Activated T-cell treated with anti-CD3 and anti-CD28 coated beads, Interleukin-2, amount 50 U/mL, for 72 hours (primary cell): Measurements from ENCODE around the gene GABARAP. TPM values are rescaled to one million over a fixed set of nuclear protein-coding genes. Genes with fewer than 3 reads are reported as not detected.
A peak's percentile ranks its signal among the peaks of the same experiment; 100 is the strongest.

ENCODE experiments used
- ATAC-seq, 2 donors: fragments of 150-1000 bp; cut with Tn5 transposase; replicated peaks in 1 of 2; 2 replicates each; pipeline ENCODE4 v1.10.0; 2021; ENCODE audit warnings: moderate library complexity in 2 of 2, mild to moderate bottlenecking in 1 of 2
- DNase-seq, 2 donors: peaks; one replicate each; pipeline ENCODE4 v3.0.0; 2021 to 2022; ENCODE audit warnings: mixed read lengths in 1 of 2
- H3K27ac Mint-ChIP-seq: one replicate; pipeline ENCODE4 v1.8.0; 2022; ENCODE audit warnings: mild to moderate bottlenecking, moderate library complexity, mixed read lengths
- H3K27me3 Mint-ChIP-seq: one replicate; pipeline ENCODE4 v1.8.0; 2022; ENCODE audit warnings: low read depth, mixed read lengths
- H3K36me3 Mint-ChIP-seq, 2 donors: one replicate each; pipeline ENCODE4 v1.8.0; 2022; ENCODE audit warnings: mixed read lengths in 2 of 2, mild to moderate bottlenecking in 1 of 2; ENCODE audit not compliant: insufficient read depth in 2 of 2
- H3K4me1 Mint-ChIP-seq: one replicate; pipeline ENCODE4 v1.8.0; 2022; ENCODE audit warnings: low read depth, mixed read lengths
- H3K4me3 Mint-ChIP-seq, 2 donors: one replicate each; pipeline ENCODE4 v1.8.0; 2022; ENCODE audit warnings: mild to moderate bottlenecking in 2 of 2, mixed read lengths in 2 of 2, moderate library complexity in 2 of 2
- H3K9me3 Mint-ChIP-seq, 2 donors: one replicate each; pipeline ENCODE4 v1.8.0; 2022; ENCODE audit warnings: mixed read lengths in 2 of 2
- total RNA-seq, 2 donors: library from RNA; stranded (reverse); gene quantifications; one replicate each; pipeline ENCODE4 v1.2.3, GENCODE V29; 2022

Gene GABARAP
- total RNA-seq, 2 donors from 2014 or later = 244 to 246 TPM

- H3K4me3 Mint-ChIP-seq = no peak overlapping the region
- no peaks in the 10 kb centered on the region for H3K9me3 Mint-ChIP-seq
- ATAC-seq = no peak
- DNase-seq = no peak
- peaks cover 32% of the 10 kb centered on the region for H3K27me3 Mint-ChIP-seq
- peaks cover 26% of the 10 kb centered on the region for H3K4me1 Mint-ChIP-seq
- no peak overlapping the region for H3K27ac Mint-ChIP-seq
- no peaks in the 10 kb centered on the region for H3K36me3 Mint-ChIP-seq
Measured at GRCh38 chr17:7279448-7279847, 37.2 kb upstream of the GABARAP start.

GRCh38 chr17:7266784-7267183 is 24.5 kb upstream of the GABARAP start:
- no peak overlapping the region for H3K27ac Mint-ChIP-seq
- ATAC-seq = no peak
- no peak overlapping the region for H3K4me3 Mint-ChIP-seq
- peaks cover 0 to 3% of the 10 kb centered on the region in 2 donors for H3K36me3 Mint-ChIP-seq
- H3K9me3 Mint-ChIP-seq = no peaks in the 10 kb centered on the region
- DNase-seq = no peak
- peaks cover 23% of the 10 kb centered on the region for H3K4me1 Mint-ChIP-seq
- peaks cover 21% of the 10 kb centered on the region for H3K27me3 Mint-ChIP-seq

GRCh38 chr17:7263801-7264078 is 21.5 kb upstream of the GABARAP start:
- DNase-seq = no peak
- H3K4me3 Mint-ChIP-seq = peak overlapping the region; percentile 58 to 82
- ATAC-seq = no peak
- H3K9me3 Mint-ChIP-seq = no peaks in the 10 kb centered on the region
- H3K36me3 Mint-ChIP-seq = peaks cover 0 to 3% of the 10 kb centered on the region in 2 donors
- peaks cover 21% of the 10 kb centered on the region for H3K27me3 Mint-ChIP-seq
- peaks cover 38% of the 10 kb centered on the region for H3K4me1 Mint-ChIP-seq
- H3K27ac Mint-ChIP-seq = no peak overlapping the region

- ATAC-seq (peak; percentile 16 to 27), DNase-seq (no peak)
- Mint-ChIP-seq H3K4me3 (peak overlapping the region; percentile 58 to 82), H3K9me3 (no peaks in the 10 kb centered on the region), H3K27me3 (peaks cover 21% of the 10 kb centered on the region), H3K27ac (peak overlapping the region; percentile 28), H3K4me1 (peaks cover 40% of the 10 kb centered on the region), H3K36me3 (peaks cover 0 to 3% of the 10 kb centered on the region in 2 donors)
Measured at GRCh38 chr17:7262935-7263800, 20.9 kb upstream of the GABARAP start.

GRCh38 chr17:7262192-7262934 is 20.1 kb upstream of the GABARAP start, which contains the start of gene CLDN7:
Gene CLDN7 (minus strand): TSS chr17:7262478. CDS start chr17:7262043, 435 bp downstream.
- DNase-seq (no peak), ATAC-seq (peak in 1 of 2 donors; percentile 1)
- Mint-ChIP-seq H3K27me3 (peaks cover 21% of the 10 kb centered on the region), H3K4me3 (peak within 1 kb of the TSS; percentile 70 to 82), H3K36me3 (peaks cover under 1 to 3% of the 10 kb centered on the region in 2 donors), H3K4me1 (peaks cover 40% of the 10 kb centered on the region), H3K9me3 (no peaks in the 10 kb centered on the region), H3K27ac (peak within 1 kb of the TSS; percentile 28)

GRCh38 chr17:7261379-7262191 is 19.3 kb upstream of the GABARAP start:
- Mint-ChIP-seq H3K27me3 (peaks cover 21% of the 10 kb centered on the region), H3K27ac (no peak overlapping the region)
- peak in 1 of 2 donors; percentile 50 for DNase-seq

GRCh38 chr17:7260651-7261378 is 18.6 kb upstream of the GABARAP start:
- H3K4me1 Mint-ChIP-seq = peaks cover 40% of the 10 kb centered on the region
- H3K27me3 Mint-ChIP-seq = peaks cover 21% of the 10 kb centered on the region
- no peak overlapping the region for H3K27ac Mint-ChIP-seq
- no peaks in the 10 kb centered on the region for H3K9me3 Mint-ChIP-seq
- peaks cover 3 to 9% of the 10 kb centered on the region in 2 donors for H3K36me3 Mint-ChIP-seq
- no peak for DNase-seq
- peak; percentile 46 to 53 for ATAC-seq
- H3K4me3 Mint-ChIP-seq = peak overlapping the region; percentile 59 to 68

More at GRCh38 chr17:7261379-7262191, 19.3 kb upstream of the GABARAP start:
- Mint-ChIP-seq H3K36me3 (peaks cover 3 to 6% of the 10 kb centered on the region in 2 donors), H3K4me3 (peak overlapping the region; percentile 70 to 80), H3K9me3 (no peaks in the 10 kb centered on the region), H3K4me1 (peaks cover 40% of the 10 kb centered on the region)
- peak; percentile 50 to 61 for ATAC-seq

- Mint-ChIP-seq H3K27ac (no peak overlapping the region), H3K27me3 (peaks cover 21% of the 10 kb centered on the region), H3K9me3 (no peaks in the 10 kb centered on the region), H3K4me3 (peak overlapping the region in 1 of 2 donors; percentile 55), H3K4me1 (peaks cover 40% of the 10 kb centered on the region), H3K36me3 (peaks cover 3 to 9% of the 10 kb centered on the region in 2 donors)
- DNase-seq (no peak), ATAC-seq (no peak)
Measured at GRCh38 chr17:7260151-7260550, 17.9 kb upstream of the GABARAP start.

- peak overlapping the region in 1 of 2 donors; percentile 4 for H3K4me3 Mint-ChIP-seq
- H3K9me3 Mint-ChIP-seq = no peaks in the 10 kb centered on the region
- DNase-seq (no peak), ATAC-seq (no peak)
- peaks cover 40% of the 10 kb centered on the region for H3K4me1 Mint-ChIP-seq
- H3K27me3 Mint-ChIP-seq = peaks cover 20% of the 10 kb centered on the region
- peaks cover 3 to 12% of the 10 kb centered on the region in 2 donors for H3K36me3 Mint-ChIP-seq
- no peak overlapping the region for H3K27ac Mint-ChIP-seq
Measured at GRCh38 chr17:7259555-7259889, 17.3 kb upstream of the GABARAP start.

GRCh38 chr17:7258731-7259554 is 16.7 kb upstream of the GABARAP start:
- no peak for ATAC-seq
- no peak for DNase-seq
- no peaks in the 10 kb centered on the region for H3K9me3 Mint-ChIP-seq
- H3K36me3 Mint-ChIP-seq = peaks cover 3 to 12% of the 10 kb centered on the region in 2 donors
- H3K27ac Mint-ChIP-seq = peak overlapping the region; percentile 32
- H3K27me3 Mint-ChIP-seq = peaks cover 14% of the 10 kb centered on the region
- peak overlapping the region in 1 of 2 donors; percentile 4 for H3K4me3 Mint-ChIP-seq
- peaks cover 41% of the 10 kb centered on the region for H3K4me1 Mint-ChIP-seq

- Mint-ChIP-seq H3K36me3 (peaks cover 3 to 18% of the 10 kb centered on the region in 2 donors), H3K9me3 (no peaks in the 10 kb centered on the region), H3K27me3 (no peaks in the 10 kb centered on the region), H3K27ac (no peak overlapping the region), H3K4me3 (no peak overlapping the region), H3K4me1 (peaks cover 41% of the 10 kb centered on the region)
- DNase-seq (no peak), ATAC-seq (no peak)
Measured at GRCh38 chr17:7256766-7257456, 14.7 kb upstream of the GABARAP start.
